ENCODE data around the gene YIF1A.

GRCh38 chr11:66337103-66337899 lies 48.4 kb upstream of the YIF1A start:
- TF ChIP-seq CTCF (conservative IDR thresholded peaks at IDR 0.05) (no peak), EZH2 (IDR thresholded peaks at IDR 0.05; ENCODE audit: low read depth) (no peak)
